Sigmoid colon (tissue), 4 donors: ENCODE data around the gene TELO2.

Experiments used
- CTCF ChIP-seq, 4 experiments: fragments of 450-650 bp in 3 of 4; fragments of 200-600 bp in 1 of 4; IDR thresholded peaks; one replicate each; pipeline ENCODE4 v1.5.1; 2016 to 2019; ENCODE audit warnings: antibody characterized with exemption in 4 of 4, mild to moderate bottlenecking in 3 of 4, moderate library complexity in 2 of 4
- EP300 ChIP-seq, 4 donors: sonication (generic); formaldehyde crosslinking; IDR thresholded peaks; one replicate each; pipeline ENCODE4 v1.6.1; 2017; ENCODE audit warnings: antibody characterized with exemption in 4 of 4
- POLR2A ChIP-seq, 2 donors: fragments of 450-650 bp; IDR thresholded peaks; one replicate each; pipeline ENCODE4 v1.6.1; 2016; ENCODE audit warnings: antibody characterized with exemption in 2 of 2, mild to moderate bottlenecking in 2 of 2, moderate library complexity in 2 of 2
- POLR2AphosphoS5 ChIP-seq, 4 donors: sonication (generic); formaldehyde crosslinking; IDR thresholded peaks; one replicate each; pipeline ENCODE4 v1.6.1; 2017; ENCODE audit warnings: antibody characterized with exemption in 4 of 4

- TF ChIP-seq CTCF (IDR thresholded peaks at IDR 0.05): no peak
- no peak for TF ChIP-seq POLR2A (IDR thresholded peaks at IDR 0.05)
- TF ChIP-seq POLR2AphosphoS5 (IDR thresholded peaks at IDR 0.05): no peak
- TF ChIP-seq EP300 (IDR thresholded peaks at IDR 0.05): no peak
Measured at GRCh38 chr16:1510941-1511351, 17.8 kb downstream of the TELO2 start.
